Amniotic stem cell (primary cell): Measurements from ENCODE around the gene TRIM16.
A peak's percentile ranks its signal among the peaks of the same experiment; 100 is the strongest.
"Not testable (repeated sequence)": the region's sequence is repeated elsewhere in the genome, so short reads cannot be mapped to it uniquely, and the experiment has no call there.

Source experiments
- DNase-seq: peaks from one replicate; lab custom pipeline; 2025; lab: John Stamatoyannopoulos, UW

Gene TRIM16

GRCh38 chr17:15658296-15658695, 25.8 kb downstream of the TRIM16 start:
- no peak for DNase-seq

GRCh38 chr17:15657868-15658267, 26.2 kb downstream of the TRIM16 start:
- no peak for DNase-seq

DNA sequence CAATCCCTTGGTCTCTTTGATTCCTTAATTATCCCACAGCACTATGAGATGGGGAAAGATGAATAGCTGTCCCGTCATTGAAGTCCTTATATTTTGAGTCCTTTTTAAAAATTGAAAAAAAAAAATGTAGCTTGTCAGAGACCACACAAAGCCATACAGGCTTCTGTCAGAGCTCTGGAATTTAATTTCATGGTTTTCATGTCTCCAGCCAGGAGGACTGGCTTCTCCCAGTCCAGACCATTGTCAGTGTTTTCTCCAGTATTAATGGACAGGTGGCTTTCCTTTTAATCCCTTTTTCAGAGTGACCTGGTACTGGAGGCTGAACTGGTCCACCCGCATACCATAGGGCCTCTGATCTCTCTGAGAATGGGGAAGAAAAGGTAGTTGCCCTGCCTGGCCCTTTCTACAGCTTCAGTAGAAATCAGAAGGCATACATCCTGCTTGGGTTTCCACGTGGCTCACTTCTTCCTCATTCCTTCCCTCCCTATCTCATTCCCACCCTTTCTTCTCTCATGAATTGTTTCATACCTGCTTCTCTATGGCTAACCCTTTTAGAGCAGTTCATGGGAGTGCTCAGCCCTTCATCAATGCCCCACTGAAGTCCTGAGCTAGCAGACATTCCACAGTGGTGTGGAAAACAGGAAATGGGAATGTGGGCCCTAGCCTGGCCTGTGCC, 29.1 kb downstream of the TRIM16 start:
- DNase-seq, result no peak

GRCh38 chr17:15654401-15654800, 29.7 kb downstream of the TRIM16 start:
- not testable (repeated sequence) for DNase-seq

GRCh38 chr17:15652960-15653359, 31.2 kb downstream of the TRIM16 start:
- DNase-seq, result no peak

DNA sequence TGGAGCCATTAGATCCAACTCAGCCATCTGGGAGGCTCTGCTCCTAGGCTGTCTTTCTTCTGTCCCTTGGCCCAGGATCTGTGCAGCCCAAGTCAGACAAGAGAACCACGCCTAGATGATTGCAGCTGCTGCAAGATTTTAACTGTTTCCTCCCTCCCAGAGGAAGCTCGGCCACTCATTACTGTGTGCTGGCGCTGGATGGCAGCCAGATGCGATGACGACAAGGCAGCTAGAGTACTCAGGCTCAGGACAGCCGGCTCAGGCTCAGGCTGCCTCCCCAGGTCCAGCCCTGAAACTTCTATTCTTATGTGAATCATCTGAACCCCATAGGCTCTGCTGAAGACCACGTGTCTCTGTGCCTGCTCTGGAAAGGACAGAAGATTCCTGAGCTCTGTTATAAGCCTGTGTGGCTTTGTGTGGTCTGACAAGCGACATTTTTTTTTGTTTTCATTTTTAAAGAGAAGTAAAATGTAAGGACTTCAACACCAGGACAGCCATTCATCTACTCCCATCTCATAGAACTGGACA, 32.5 kb downstream of the TRIM16 start:
- DNase-seq, result peak; percentile 96

GRCh38 chr17:15650741-15651582, 33.1 kb downstream of the TRIM16 start:
- no peak for DNase-seq

DNA sequence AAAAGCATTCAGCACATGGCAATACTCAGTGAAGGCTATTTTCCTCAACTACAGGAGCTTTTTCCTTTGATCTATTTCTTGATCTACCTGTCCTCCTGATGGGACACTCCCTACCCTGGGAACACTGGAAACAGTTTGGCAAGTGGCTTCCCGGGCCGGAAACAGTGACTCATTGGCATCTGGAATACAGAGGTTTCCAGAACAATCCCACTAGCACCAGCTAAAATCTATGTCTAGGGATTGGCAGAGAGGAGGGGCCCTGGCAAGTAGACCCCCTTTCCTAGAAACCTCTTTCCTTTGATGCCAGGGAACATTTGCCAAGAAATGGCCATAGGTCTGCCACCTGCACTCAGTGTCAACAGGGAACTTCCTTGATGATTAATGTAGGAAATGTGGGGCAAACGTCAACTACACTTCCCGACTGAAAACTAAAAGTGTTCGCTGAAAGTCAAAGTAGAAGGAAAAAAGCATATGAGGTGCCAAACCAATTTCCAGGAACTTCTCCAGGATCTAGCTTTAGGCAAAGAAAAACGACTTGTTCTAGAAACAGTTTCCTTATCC, 34.2 kb downstream of the TRIM16 start:
- no peak for DNase-seq

- DNase-seq, result no peak
Observed at GRCh38 chr17:15648386-15648785, 35.7 kb downstream of the TRIM16 start.

DNA sequence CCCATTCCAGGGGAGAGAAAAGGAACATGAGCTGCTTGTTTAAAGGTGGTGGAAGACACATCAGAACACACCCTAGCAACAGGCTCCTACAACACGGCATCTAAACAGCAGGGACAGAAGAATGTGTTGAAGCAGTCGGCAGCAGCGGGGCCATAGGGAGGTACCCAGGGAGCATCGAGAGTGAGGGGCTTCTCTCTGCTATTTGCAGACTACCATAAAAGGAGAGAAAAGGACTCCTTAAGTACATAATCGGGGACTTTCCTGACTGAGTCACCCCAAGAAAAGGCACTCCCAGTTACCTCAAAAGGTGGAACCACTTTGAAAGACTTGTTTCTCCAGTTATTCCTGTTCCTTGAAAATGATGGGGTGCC, 38.2 kb downstream of the TRIM16 start:
- not testable (repeated sequence) for DNase-seq

- DNase-seq, result not testable (repeated sequence)
Observed at GRCh38 chr17:15645099-15645941, 38.8 kb downstream of the TRIM16 start.

DNA sequence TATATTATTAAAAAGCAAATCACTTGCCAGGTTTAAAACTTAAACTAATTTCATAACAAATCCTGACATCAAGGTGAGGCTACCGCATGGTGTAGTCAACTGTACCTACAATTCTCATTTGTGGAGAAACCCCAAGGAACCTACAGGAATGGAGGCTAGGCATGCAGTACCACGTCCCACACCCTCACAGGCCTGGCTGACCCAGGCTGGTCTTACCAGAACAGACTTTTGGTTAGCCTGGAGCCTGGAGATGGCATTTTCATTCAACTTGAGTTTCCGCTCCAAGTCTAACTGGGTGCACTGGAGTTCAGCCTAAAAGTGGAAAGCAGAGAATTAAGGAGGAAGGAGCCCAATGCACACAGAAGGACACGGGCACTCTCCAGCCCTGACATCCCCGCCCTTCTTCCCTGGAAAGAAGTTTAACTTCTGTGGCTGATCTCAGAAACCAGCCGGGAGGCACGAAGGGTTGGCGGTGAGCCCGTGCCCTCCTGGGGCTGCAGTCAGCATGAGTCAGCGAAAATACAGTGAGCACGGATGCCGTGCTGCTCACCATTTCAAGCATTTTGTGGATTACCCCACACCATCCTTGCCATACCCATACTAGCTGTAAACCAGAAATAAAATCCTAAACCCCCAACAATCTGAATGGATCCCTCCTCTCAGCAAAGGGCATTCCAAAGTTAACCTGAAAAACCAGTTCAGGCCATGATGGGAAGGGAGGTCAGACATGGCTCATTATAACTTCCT, 41.4 kb downstream of the TRIM16 start:
- DNase-seq, result not testable (repeated sequence)

DNA sequence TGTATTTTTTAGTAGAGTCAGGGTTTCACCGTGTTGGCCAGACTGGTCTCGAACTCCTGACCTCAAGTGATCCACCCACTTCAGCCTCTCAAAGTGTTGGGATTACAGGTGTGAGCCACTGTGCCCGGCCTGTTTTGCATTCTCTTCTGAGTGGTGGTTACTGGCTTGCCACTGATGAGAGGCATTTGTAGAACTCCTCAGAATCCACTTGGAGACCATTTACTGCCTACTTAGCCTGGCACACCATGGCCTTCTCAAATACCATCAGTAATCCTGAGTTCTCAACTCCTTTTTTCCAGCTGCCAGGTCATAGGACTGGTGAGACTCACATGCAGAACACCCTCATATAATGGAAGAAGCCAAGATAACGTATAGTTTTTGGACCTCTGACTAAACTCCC, 42.1 kb downstream of the TRIM16 start:
- not testable (repeated sequence) for DNase-seq

- DNase-seq, result not testable (repeated sequence)
Observed at GRCh38 chr17:15630930-15631453, 53.1 kb downstream of the TRIM16 start.

- not testable (repeated sequence) for DNase-seq
Observed at GRCh38 chr17:15629991-15630390, 54.1 kb downstream of the TRIM16 start.

DNA sequence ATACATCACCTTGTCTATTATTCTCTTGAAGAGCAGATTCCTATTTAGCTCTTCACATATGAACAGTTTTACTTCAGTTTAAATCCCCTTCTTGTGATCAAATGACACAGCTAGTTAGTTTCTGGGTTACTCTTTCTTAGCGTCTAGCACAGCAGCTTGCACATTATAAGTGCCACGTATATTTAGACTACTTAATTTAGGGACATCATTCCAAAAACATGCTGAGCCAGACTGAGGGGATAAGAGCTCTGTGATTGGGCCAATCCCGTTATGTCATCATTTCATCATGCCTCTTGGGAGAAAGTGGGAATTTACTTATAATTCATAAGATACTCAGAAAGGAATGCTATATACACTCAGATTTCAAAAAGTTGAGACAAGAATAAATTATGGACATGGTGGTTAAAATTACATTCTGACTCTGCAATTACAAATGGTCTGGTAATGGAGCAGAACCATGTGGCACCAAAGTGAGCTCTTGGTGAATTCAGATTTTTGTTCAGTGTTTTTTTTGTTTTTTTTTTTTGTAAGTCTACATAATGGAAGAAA, 60.4 kb downstream of the TRIM16 start:
- not testable (repeated sequence) for DNase-seq

GRCh38 chr17:15623255-15623654, 60.9 kb downstream of the TRIM16 start:
- not testable (repeated sequence) for DNase-seq

- not testable (repeated sequence) for DNase-seq
Observed at GRCh38 chr17:15622124-15622523, 62.0 kb downstream of the TRIM16 start.

DNA sequence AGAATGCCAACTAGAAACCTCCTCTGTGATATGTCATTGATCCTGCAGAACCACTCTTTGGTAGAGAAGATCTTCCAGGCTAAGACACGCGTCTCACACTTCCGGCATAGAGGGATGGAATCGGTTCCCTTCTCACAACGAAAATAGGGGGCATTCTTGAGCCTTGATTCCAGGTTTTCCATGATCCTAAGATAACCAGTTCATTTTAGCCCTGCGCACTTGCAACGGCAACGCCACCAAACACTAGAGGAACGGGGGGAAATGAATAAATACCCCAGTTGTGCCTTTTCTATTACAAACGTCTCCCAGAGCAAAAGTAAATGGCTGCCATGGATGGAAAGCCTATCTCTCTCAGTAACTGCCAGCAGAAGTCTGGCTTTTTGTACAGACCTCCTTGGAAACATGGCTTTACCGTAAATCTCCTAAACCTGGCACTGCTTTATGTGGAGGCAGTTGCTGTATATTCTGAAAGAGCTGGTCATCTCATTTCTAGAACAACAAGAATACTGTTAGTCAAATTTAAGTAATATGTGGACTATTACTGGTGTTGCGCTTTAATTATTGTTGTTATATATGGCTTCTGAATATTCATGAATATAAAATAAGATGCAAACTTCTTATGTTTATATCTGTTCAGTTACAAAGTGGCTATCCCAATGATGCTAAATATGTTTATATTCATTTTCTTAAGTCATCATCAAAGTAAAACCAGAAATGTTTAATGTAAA, 64.6 kb downstream of the TRIM16 start, which contains the start of gene FBXW10B:
Gene FBXW10B (minus strand): TSS at position 374 of the 728 bp plus-strand sequence. CDS start 192 bp downstream, at position 182.
- DNase-seq, result not testable (repeated sequence)

GRCh38 chr17:15616828-15617227, 67.3 kb downstream of the TRIM16 start:
- not testable (repeated sequence) for DNase-seq
